OCI-LY7 (cell line): ENCODE data around the gene HAL.

Source experiments
- CTCF ChIP-seq: fragments of 200-600 bp; sonication (generic); conservative IDR thresholded peaks from 2 replicates; pipeline ENCODE4 v1.5.1; 2014; ENCODE audit warnings: mild to moderate bottlenecking, antibody characterized with exemption, low read length, moderate library complexity, mixed read lengths
- EZH2phosphoT487 ChIP-seq: fragments of 200-600 bp; sonication (generic); IDR thresholded peaks from 2 replicates; pipeline ENCODE4 v1.6.1; 2018; ENCODE audit warnings: low read depth, borderline replicate concordance, mild to moderate bottlenecking, mixed run types, antibody characterized with exemption, low read length, moderate library complexity, mixed read lengths

GRCh38 chr12:95942524-95943329 is 53.4 kb downstream of the HAL start, which contains the start of gene CCDC38:
- TF ChIP-seq EZH2phosphoT487 (no peak), CTCF (no peak)
